Suppressor macrophage treated with lipopolysaccharide for 4 hours (primary cell): ENCODE data around the gene NPY4R.
"Not testable (repeated sequence)": the region's sequence is repeated elsewhere in the genome, so short reads cannot be mapped to it uniquely, and the experiment has no call there.

Experiments
- DNase-seq: peaks from one replicate; pipeline ENCODE4 v3.0.0-alpha.2; 2020

Gene NPY4R

GRCh38 chr10:46465765-46466164 lies at the start of gene NPY4R:
TSS of gene NPY4R (minus strand) at chr10:46465958. CDS start at chr10:46462635, 3,323 bp downstream.
- not testable (repeated sequence) for DNase-seq

GRCh38 chr10:46515366-46515765 lies 49.6 kb upstream of the NPY4R start:
- no peak for DNase-seq

DNA sequence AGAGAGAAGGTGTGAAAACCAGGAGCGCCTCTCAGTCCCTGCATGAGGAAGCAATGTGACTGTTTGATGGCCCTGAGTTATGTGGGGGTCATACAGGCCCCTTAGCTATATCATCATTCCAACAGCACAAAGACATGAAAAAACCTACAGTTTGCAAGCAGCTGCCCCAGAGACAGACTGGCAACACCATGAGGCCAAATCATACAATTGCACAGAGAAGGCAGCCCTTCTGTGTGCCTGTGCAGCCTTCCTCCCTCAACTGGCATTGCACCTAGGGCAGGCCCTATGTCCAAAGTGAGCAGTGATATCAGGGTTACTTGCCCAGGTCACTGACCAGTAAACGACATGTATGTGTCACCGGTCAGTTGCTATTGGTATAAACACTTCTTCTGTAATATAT lies 49.1 kb upstream of the NPY4R start:
- no peak for DNase-seq

DNA sequence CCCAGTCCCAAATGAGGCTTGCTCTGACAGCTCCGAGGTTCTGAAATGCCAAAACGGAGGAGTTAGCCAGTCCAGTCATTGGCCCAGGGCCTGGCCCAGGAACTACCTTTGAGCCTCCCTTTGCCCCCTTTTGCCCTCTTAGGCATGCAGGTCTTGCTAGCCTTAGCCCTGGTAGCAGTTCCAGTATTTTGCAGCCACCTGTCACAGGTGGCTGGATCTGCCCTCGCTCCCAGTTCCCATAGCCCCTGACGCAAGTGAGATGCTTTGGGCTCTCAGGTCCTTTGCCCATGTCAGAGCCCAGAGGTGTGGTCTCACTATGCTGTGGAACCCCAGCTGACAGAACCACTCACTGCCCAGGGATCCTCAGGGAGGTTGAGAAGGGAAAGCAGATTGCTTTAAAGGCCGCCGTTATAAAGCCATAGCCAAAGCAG lies 48.7 kb upstream of the NPY4R start:
- no peak for DNase-seq

GRCh38 chr10:46513333-46513732 lies 47.6 kb upstream of the NPY4R start:
- DNase-seq = not testable (repeated sequence)

GRCh38 chr10:46512725-46513124 lies 47.0 kb upstream of the NPY4R start:
- DNase-seq = not testable (repeated sequence)

GRCh38 chr10:46512002-46512401 lies 46.2 kb upstream of the NPY4R start:
- not testable (repeated sequence) for DNase-seq

DNA sequence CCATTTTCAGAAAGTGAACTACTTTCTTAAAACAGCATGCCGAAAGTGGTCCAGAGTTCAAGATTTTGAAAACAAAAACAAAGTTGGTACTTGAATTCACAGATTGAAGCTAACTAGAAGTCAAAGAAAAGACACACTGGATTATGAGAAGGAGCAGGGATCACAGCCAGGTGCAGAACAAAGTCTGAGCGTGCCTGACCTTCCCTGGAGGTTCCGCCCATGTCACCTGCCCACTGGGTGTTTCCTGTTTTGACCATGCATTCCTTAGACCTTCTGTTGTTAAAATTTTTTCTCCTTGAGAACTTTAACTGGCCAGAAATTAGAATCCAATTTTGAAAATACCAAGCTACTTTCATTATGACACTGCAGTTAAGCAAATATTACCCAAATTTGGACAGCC lies 34.2 kb upstream of the NPY4R start:
- DNase-seq = not testable (repeated sequence)

DNA sequence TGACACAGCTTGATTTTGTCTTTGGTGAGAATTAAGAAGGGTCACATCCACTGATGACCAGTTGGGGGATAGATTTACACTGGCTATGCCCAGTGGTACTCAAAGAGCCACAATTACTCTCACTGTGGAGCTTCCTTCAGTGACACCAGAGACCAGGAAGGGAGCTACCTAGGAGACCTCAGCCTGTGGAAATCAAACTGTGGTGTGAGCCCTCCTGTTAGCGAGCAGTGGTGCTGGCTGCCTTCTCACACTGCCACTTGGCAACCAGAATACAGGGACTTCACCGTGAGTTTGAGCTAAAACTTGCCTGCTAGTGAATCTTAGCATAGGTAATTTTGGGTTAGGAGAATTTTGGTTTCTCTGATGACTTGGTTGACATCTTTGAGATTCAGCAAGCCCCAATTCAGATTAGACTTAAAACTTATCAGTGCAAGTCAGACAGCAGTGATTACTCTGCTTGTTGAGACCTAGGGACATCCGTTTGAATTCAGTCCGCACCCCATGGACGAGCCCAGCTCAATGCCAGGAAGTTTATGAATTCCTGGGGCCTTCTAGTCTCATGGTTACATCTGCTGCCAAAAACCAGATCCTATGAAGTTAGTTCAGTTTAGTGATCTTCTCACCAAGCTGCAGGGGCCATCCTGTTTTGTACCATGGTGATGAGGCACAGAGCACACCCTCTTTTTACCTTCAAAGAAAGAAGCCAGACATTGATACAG lies 33.4 kb upstream of the NPY4R start:
- DNase-seq = not testable (repeated sequence)

DNA sequence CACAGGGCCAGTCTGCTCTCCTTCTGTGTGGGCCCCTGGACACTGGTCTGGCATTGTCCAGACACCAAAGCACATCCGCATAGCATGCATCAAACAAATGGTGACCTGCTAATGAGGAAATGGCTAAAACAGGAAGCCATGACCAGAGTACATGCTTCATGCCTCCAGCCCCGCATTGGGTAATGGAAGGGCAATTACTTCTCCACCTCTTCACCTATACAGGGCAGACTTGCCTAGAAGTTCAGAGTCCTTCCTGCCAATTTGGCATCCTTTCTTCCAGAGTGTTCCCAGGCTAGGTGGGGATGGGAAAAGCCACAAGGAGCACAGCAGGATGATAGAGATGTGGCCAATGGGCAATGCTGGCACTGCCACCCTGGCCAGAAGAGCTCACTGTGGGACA lies 32.1 kb upstream of the NPY4R start:
- DNase-seq = not testable (repeated sequence)

GRCh38 chr10:46497401-46497800 lies 31.6 kb upstream of the NPY4R start:
- DNase-seq = not testable (repeated sequence)

GRCh38 chr10:46491364-46492114 lies 25.8 kb upstream of the NPY4R start:
- not testable (repeated sequence) for DNase-seq

- DNase-seq = not testable (repeated sequence)
Measured at GRCh38 chr10:46490285-46490684, 24.5 kb upstream of the NPY4R start.

DNA sequence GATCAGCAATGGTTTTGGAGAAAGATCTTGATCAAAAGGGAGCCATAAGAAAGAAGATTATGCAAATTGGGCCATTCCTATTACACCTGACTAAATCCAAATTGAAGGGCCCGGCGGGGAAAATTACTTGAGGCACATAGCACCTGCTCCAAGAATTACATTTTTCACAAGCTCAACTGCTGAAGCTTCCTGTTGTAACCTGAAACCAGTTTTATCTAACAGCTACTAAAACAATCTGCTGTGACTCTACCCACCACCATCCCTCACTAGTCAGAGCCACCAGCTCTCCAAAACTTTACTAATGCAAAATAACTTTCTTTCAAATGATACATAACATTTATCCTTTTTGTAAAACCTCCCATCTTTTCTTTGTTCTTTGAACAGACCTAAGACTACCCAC lies 20.7 kb upstream of the NPY4R start:
- not testable (repeated sequence) for DNase-seq

DNA sequence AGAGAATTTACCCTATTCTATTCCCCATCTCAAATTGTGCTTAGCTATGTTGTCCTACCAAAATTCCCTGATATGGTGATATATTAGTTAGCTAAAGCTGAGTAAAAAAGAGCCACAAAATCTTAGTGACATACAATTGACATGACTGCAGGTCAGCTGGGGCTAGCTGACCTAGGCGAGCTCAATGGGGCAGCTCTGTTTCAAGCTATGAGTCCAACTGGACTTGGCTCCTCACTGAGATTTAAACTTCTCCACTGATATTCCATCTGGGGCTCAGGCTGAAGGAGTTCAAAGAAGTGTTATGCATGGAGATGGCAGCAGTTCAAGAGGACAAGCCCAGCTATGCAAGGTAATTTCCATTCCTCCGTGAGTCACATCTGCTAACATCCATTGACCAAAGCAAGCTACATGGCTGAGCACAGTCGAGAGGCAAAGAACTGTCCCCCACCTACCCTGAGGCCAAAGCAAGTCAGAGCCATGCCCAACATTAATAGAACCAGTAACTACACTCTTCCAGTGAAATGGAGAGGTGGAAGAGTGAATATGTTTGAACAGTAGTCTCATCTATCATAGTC lies 9.1 kb upstream of the NPY4R start:
- DNase-seq = not testable (repeated sequence)

- DNase-seq = not testable (repeated sequence)
Measured at GRCh38 chr10:46473758-46474157, 8.0 kb upstream of the NPY4R start.

DNA sequence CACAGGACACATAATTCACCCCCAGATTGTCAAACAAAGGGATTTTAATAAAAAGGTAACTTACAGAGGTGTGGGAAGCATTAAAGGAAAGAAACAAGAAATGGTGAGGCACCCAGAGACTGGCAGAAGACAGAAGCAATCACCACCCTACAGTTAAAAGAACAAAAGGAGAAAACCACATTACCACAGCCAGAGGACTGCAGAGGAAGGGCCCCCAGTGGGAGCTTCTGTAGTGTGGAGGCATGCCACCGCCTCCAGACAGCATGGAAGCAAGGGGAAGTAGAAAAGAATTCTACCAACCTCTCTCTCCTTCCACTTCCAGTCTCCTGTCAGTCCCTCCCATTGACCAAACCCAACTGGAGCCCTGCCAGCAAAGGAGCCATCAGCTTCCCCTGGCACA lies 4.4 kb upstream of the NPY4R start:
- DNase-seq = not testable (repeated sequence)

GRCh38 chr10:46468119-46468809 lies 2.5 kb upstream of the NPY4R start:
- not testable (repeated sequence) for DNase-seq

- DNase-seq = not testable (repeated sequence)
Measured at GRCh38 chr10:46463608-46464007, 2.1 kb downstream of the NPY4R start.

GRCh38 chr10:46462276-46462675 lies 3.5 kb downstream of the NPY4R start:
- DNase-seq = not testable (repeated sequence)

DNA sequence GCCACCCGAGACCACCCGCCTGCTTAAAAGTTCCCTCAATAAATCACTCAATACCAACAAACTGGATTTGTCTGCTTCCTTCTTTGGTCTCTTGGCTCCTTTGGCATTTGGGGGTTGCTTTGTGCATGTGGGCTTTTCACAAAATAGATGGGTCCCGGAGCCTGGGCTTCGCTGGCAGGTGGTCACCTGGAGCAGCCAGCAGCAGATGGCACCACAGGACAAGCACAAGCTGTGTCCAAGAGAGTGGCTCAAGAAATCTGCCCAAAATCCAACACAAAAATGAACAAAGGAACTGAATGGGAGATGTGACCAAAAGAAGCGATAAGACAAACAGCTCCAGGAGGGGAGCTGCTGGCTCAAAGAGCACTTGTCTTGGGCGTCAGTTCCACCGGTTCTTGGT lies 6.2 kb downstream of the NPY4R start:
- DNase-seq = not testable (repeated sequence)

GRCh38 chr10:46457071-46457470 lies 8.7 kb downstream of the NPY4R start:
- DNase-seq = not testable (repeated sequence)

- DNase-seq = not testable (repeated sequence)
Measured at GRCh38 chr10:46455992-46456391, 9.8 kb downstream of the NPY4R start.
